ENCODE results near the gene ZC3HAV1L.
"Not testable (repeated sequence)": the region's sequence is repeated elsewhere in the genome, so short reads cannot be mapped to it uniquely, and the experiment has no call there.

Gene ZC3HAV1L

GRCh38 chr7:139016931-139017511 is 18.8 kb downstream of the ZC3HAV1L start:
- peak; percentile 72 for DNase-seq (ENCODE audit: low read depth)

- DNase-seq (ENCODE audit: low read depth): no peak
These were observed 24.5 kb downstream of the ZC3HAV1L start for GRCh38 chr7:139011373-139011772.

GRCh38 chr7:139004321-139005090 is 31.3 kb downstream of the ZC3HAV1L start:
- DNase-seq (ENCODE audit: low read depth): no peak

GRCh38 chr7:138999414-138999813 is 36.4 kb downstream of the ZC3HAV1L start:
- DNase-seq (ENCODE audit: low read depth): no peak

- peak; percentile 25 for DNase-seq (ENCODE audit: low read depth)
These were observed 43.8 kb downstream of the ZC3HAV1L start for GRCh38 chr7:138992052-138992531.

- DNase-seq (ENCODE audit: low read depth): no peak
These were observed 48.2 kb downstream of the ZC3HAV1L start for GRCh38 chr7:138987686-138988085.

- DNase-seq (ENCODE audit: low read depth): no peak
These were observed 53.6 kb downstream of the ZC3HAV1L start for GRCh38 chr7:138982204-138982623.

- peak; percentile 70 for DNase-seq (ENCODE audit: low read depth)
These were observed 54.3 kb downstream of the ZC3HAV1L start, which contains the start of gene KIAA1549 for GRCh38 chr7:138981332-138982203. TSS of gene KIAA1549 (minus strand) at chr7:138981389. CDS start at chr7:138981269, 120 bp downstream.

- DNase-seq (ENCODE audit: low read depth): no peak
These were observed 55.1 kb downstream of the ZC3HAV1L start for GRCh38 chr7:138980563-138981291.

GRCh38 chr7:138979988-138980562 is 55.8 kb downstream of the ZC3HAV1L start:
- DNase-seq (ENCODE audit: low read depth): peak; percentile 21

GRCh38 chr7:138979226-138979979 is 56.4 kb downstream of the ZC3HAV1L start:
- peak; percentile 35 for DNase-seq (ENCODE audit: low read depth)

GRCh38 chr7:138978541-138979184 is 57.2 kb downstream of the ZC3HAV1L start:
- DNase-seq (ENCODE audit: low read depth): no peak

- not testable (repeated sequence) for DNase-seq (ENCODE audit: low read depth)
These were observed 59.7 kb downstream of the ZC3HAV1L start for GRCh38 chr7:138976161-138976560.
